ENCODE measurements around the gene MAP2K5. TPM values are rescaled to one million over a fixed set of nuclear protein-coding genes. Genes with fewer than 3 reads are reported as not detected.
A peak's percentile ranks its signal among the peaks of the same experiment; 100 is the strongest.

Gene MAP2K5
- total and polyA plus RNA-seq, 9 of the 15 experiments (the other 6 are each of a cell fraction or from before 2014, with no cell fraction given), result 0.41 to 16.5 (median 7.5) TPM

DNA sequence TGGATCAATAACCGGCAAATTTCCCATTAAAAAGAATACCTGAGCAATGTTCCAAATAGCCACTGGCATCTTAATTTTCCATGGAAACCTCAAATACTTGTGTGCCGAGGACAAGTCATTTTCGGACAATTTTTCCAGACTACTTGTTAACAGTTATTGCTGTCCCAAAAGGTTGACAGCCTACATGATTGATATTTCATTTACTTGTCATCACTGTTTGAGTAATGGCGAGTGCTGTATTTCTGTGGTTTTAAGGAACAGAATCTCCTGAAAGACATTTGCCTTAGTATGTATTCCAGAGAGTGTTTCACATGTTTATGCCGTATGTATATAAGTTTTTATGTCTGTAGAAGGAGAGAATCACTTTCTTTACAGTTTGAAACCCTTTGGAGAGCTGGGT, 36.7 kb downstream of the MAP2K5 start:
- Histone ChIP-seq H3K9me1 (ENCODE audit: control insufficient read depth, insufficient read depth, low read length) (no peaks in the 10 kb centered on the region), H2AFZ (ENCODE audit: low read depth, low read length) (no peak overlapping the region), H3K4me1 (replicated peaks in 1 of 2; ENCODE audit: control insufficient read depth in 2 of 2, insufficient read depth in 2 of 2, low read length in 2 of 2) (no peaks in the 10 kb centered on the region), H3K4me2 (ENCODE audit: insufficient read depth, low read length) (no peak overlapping the region), H3K27me3 (ENCODE audit: control insufficient read depth in 2 of 2, insufficient read depth in 2 of 2, low read length in 2 of 2) (no peaks in the 10 kb centered on the region), H3K36me3 (ENCODE audit: control insufficient read depth, insufficient read depth, low read length) (no peaks in the 10 kb centered on the region), H3K27ac (ENCODE audit: extremely low read depth, low read depth, low read length) (no peak overlapping the region), H3K4me3 (no peak overlapping the region), H4K20me1 (replicated peaks; ENCODE audit: control insufficient read depth, insufficient read depth, low read length) (no peaks in the 10 kb centered on the region), H3K9ac (ENCODE audit: insufficient read depth in 1 of 2, low read depth in 2 of 2, low read length in 2 of 2) (no peak overlapping the region), H3K79me2 (ENCODE audit: control insufficient read depth, insufficient read depth, low read length) (no peaks in the 10 kb centered on the region), H3K9me3 (replicated peaks; ENCODE audit: control insufficient read depth, insufficient read depth, low read depth, low read length) (no peaks in the 10 kb centered on the region)
- CTCF ChIA-PET (ENCODE audit: low intra/inter-chr PET ratio), result no interaction called here
- peak in 1 of 4 experiments; percentile 16 for DNase-seq (ENCODE audit: extremely low read depth in 1 of 4, low spot score in 3 of 4)
- in situ Hi-C loops (cut with MboI), result no loop called here
- WGBS (ENCODE audit: insufficient coverage, low coverage, missing lambda C conversion rate), result 30% methylated on average over 5 of the region's 5 CpGs
- FAIRE-seq, result no peak
- BruUV-seq (replicated peaks), result no TSS peak
- intact Hi-C loops (cut with micrococcal nuclease), result no loop called here
- POLR2A ChIA-PET, result interaction anchor here (1.0 kb wide), 1 partner anchor 22 kb away, joined by 3 read pairs; no protein-coding TSS in a partner anchor
- no peak for ATAC-seq
- TF ChIP-seq ZNF778 (CRISPR knock-in tag; IDR thresholded peaks at IDR 0.05) (no peak), EP300 (IDR thresholded peaks at IDR 0.05; ENCODE audit: low read length) (peak; percentile 62; the same call in 1 of the 2 replicates), LEF1 (IDR thresholded peaks at IDR 0.05) (peak; percentile 69; the same call in 1 of the 2 replicates), SRF (CRISPR knock-in tag; IDR thresholded peaks at IDR 0.05) (no peak), MEIS2 (IDR thresholded peaks at IDR 0.05; ENCODE audit: partially characterized antibody) (peak; percentile 98)
- TF ChIP-seq, protein P1, sequence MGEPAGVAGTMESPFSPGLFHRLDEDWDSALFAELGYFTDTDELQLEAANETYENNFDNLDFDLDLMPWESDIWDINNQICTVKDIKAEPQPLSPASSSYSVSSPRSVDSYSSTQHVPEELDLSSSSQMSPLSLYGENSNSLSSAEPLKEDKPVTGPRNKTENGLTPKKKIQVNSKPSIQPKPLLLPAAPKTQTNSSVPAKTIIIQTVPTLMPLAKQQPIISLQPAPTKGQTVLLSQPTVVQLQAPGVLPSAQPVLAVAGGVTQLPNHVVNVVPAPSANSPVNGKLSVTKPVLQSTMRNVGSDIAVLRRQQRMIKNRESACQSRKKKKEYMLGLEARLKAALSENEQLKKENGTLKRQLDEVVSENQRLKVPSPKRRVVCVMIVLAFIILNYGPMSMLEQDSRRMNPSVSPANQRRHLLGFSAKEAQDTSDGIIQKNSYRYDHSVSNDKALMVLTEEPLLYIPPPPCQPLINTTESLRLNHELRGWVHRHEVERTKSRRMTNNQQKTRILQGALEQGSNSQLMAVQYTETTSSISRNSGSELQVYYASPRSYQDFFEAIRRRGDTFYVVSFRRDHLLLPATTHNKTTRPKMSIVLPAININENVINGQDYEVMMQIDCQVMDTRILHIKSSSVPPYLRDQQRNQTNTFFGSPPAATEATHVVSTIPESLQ (CRISPR knock-in tag; IDR thresholded peaks at IDR 0.05), result no peak
- TF ChIP-seq, protein P2, sequence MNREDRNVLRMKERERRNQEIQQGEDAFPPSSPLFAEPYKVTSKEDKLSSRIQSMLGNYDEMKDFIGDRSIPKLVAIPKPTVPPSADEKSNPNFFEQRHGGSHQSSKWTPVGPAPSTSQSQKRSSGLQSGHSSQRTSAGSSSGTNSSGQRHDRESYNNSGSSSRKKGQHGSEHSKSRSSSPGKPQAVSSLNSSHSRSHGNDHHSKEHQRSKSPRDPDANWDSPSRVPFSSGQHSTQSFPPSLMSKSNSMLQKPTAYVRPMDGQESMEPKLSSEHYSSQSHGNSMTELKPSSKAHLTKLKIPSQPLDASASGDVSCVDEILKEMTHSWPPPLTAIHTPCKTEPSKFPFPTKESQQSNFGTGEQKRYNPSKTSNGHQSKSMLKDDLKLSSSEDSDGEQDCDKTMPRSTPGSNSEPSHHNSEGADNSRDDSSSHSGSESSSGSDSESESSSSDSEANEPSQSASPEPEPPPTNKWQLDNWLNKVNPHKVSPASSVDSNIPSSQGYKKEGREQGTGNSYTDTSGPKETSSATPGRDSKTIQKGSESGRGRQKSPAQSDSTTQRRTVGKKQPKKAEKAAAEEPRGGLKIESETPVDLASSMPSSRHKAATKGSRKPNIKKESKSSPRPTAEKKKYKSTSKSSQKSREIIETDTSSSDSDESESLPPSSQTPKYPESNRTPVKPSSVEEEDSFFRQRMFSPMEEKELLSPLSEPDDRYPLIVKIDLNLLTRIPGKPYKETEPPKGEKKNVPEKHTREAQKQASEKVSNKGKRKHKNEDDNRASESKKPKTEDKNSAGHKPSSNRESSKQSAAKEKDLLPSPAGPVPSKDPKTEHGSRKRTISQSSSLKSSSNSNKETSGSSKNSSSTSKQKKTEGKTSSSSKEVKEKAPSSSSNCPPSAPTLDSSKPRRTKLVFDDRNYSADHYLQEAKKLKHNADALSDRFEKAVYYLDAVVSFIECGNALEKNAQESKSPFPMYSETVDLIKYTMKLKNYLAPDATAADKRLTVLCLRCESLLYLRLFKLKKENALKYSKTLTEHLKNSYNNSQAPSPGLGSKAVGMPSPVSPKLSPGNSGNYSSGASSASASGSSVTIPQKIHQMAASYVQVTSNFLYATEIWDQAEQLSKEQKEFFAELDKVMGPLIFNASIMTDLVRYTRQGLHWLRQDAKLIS (CRISPR knock-in tag; IDR thresholded peaks at IDR 0.05), result no peak
- TF ChIP-seq, protein P3, sequence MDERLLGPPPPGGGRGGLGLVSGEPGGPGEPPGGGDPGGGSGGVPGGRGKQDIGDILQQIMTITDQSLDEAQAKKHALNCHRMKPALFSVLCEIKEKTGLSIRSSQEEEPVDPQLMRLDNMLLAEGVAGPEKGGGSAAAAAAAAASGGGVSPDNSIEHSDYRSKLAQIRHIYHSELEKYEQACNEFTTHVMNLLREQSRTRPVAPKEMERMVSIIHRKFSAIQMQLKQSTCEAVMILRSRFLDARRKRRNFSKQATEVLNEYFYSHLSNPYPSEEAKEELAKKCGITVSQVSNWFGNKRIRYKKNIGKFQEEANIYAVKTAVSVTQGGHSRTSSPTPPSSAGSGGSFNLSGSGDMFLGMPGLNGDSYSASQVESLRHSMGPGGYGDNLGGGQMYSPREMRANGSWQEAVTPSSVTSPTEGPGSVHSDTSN (CRISPR knock-in tag; IDR thresholded peaks at IDR 0.05; ENCODE audit: low read depth), result peak; percentile 54
- TF ChIP-seq, protein P3 (tag; conservative IDR thresholded peaks at IDR 0.05; ENCODE audit: low read depth), result peak; percentile 99
- TF ChIP-seq, protein P4, sequence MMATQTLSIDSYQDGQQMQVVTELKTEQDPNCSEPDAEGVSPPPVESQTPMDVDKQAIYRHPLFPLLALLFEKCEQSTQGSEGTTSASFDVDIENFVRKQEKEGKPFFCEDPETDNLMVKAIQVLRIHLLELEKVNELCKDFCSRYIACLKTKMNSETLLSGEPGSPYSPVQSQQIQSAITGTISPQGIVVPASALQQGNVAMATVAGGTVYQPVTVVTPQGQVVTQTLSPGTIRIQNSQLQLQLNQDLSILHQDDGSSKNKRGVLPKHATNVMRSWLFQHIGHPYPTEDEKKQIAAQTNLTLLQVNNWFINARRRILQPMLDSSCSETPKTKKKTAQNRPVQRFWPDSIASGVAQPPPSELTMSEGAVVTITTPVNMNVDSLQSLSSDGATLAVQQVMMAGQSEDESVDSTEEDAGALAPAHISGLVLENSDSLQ (IDR thresholded peaks at IDR 0.05), result peak; percentile 81
